Measurements from ENCODE around the gene RAB3A. TPM values are rescaled to one million over a fixed set of nuclear protein-coding genes. Genes with fewer than 3 reads are reported as not detected.

The RAB3A gene
- total RNA-seq, 2 donors from 2014 or later, result 0.52 to 8.2 TPM

- Histone ChIP-seq H3K9me3 (no peaks in the 10 kb centered on the region), H3K27me3 (no peaks in the 10 kb centered on the region), H3K4me1 (peaks cover 61% of the 10 kb centered on the region), H3K27ac (no peak overlapping the region), H3K36me3 (replicated peaks in 1 of 2; ENCODE audit: insufficient read depth in 1 of 2, low read depth in 2 of 2) (no peaks in the 10 kb centered on the region), H3K4me3 (no peak overlapping the region)
- TF ChIP-seq, protein P1, sequence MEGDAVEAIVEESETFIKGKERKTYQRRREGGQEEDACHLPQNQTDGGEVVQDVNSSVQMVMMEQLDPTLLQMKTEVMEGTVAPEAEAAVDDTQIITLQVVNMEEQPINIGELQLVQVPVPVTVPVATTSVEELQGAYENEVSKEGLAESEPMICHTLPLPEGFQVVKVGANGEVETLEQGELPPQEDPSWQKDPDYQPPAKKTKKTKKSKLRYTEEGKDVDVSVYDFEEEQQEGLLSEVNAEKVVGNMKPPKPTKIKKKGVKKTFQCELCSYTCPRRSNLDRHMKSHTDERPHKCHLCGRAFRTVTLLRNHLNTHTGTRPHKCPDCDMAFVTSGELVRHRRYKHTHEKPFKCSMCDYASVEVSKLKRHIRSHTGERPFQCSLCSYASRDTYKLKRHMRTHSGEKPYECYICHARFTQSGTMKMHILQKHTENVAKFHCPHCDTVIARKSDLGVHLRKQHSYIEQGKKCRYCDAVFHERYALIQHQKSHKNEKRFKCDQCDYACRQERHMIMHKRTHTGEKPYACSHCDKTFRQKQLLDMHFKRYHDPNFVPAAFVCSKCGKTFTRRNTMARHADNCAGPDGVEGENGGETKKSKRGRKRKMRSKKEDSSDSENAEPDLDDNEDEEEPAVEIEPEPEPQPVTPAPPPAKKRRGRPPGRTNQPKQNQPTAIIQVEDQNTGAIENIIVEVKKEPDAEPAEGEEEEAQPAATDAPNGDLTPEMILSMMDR (IDR thresholded peaks at IDR 0.05), result no peak
- TF ChIP-seq POLR2A (IDR thresholded peaks at IDR 0.05), result no peak
- no peak for ATAC-seq
- DNase-seq, result no peak
- 84 to 92% methylated on average over 4 of the region's 4 CpGs for WGBS, 2 donors
- intact Hi-C loops (cut with DNase I), result no loop called here
Observed at GRCh38 chr19:18158467-18158866, 45.4 kb downstream of the RAB3A start.

- WGBS, 2 donors, result 35 to 37% methylated on average over 13 to 16 of the region's 18 CpGs
- Histone ChIP-seq H3K27ac (peak overlapping the region; percentile 69 to 74 (median 71)), H3K9me3 (no peaks in the 10 kb centered on the region), H3K27me3 (no peaks in the 10 kb centered on the region), H3K4me1 (peaks cover 61% of the 10 kb centered on the region), H3K36me3 (replicated peaks in 1 of 2; ENCODE audit: insufficient read depth in 1 of 2, low read depth in 2 of 2) (no peaks in the 10 kb centered on the region), H3K4me3 (no peak overlapping the region)
- DNase-seq (peak in 2 of 4 donors; percentile 64 to 74), ATAC-seq (no peak)
- TF ChIP-seq, protein P1 (IDR thresholded peaks at IDR 0.05), result no peak
- TF ChIP-seq POLR2A (IDR thresholded peaks at IDR 0.05), result no peak
- intact Hi-C loops (cut with DNase I), result no loop called here
Observed at GRCh38 chr19:18157465-18158063, 46.3 kb downstream of the RAB3A start.

GRCh38 chr19:18156841-18157464 lies 46.9 kb downstream of the RAB3A start:
- TF ChIP-seq, protein P1 (IDR thresholded peaks at IDR 0.05), result no peak
- TF ChIP-seq POLR2A (IDR thresholded peaks at IDR 0.05), result peak in 2 of 3 donors; percentile 37
- H3K27ac ChIP-seq, result peak overlapping the region; percentile 69 to 74 (median 71)
- H3K27me3 ChIP-seq, result no peaks in the 10 kb centered on the region
- peaks cover 61% of the 10 kb centered on the region for H3K4me1 ChIP-seq
- intact Hi-C loops (cut with DNase I), result no loop called here
- DNase-seq, result peak; percentile 87 to 98 (median 94)
- peak; percentile 14 for ATAC-seq
- H3K4me3 ChIP-seq, result no peak overlapping the region
- 13 to 74% methylated on average over 3 to 20 of the region's 22 CpGs for WGBS, 2 donors
- H3K9me3 ChIP-seq, result no peaks in the 10 kb centered on the region
- no peaks in the 10 kb centered on the region for H3K36me3 ChIP-seq (replicated peaks in 1 of 2; ENCODE audit: insufficient read depth in 1 of 2, low read depth in 2 of 2)

DNA sequence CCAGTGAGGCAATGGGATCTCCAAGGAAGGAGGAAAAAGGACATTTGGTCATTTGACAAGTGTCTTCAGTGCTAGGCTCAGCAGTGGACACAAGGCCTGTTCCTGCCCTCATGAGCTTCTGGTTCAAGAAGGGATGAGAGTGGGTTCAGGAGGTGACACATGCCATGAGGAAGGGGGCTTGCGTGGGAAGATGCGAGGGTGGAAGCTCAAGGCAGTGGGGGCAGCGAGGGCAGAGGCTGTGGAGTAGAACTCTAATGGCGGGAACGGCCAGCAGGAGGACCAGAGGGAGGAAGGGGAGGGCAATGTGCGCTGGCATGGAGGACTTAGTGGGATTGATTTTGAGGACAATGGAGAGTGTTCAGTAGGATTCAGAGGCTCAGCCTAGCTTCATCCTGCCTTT lies 47.6 kb downstream of the RAB3A start:
- Histone ChIP-seq H3K36me3 (replicated peaks in 1 of 2; ENCODE audit: insufficient read depth in 1 of 2, low read depth in 2 of 2) (no peaks in the 10 kb centered on the region), H3K4me1 (peaks cover 63% of the 10 kb centered on the region), H3K4me3 (no peak overlapping the region), H3K27ac (peak overlapping the region; percentile 69 to 74 (median 71)), H3K27me3 (no peaks in the 10 kb centered on the region), H3K9me3 (no peaks in the 10 kb centered on the region)
- no peak for DNase-seq
- no peak for TF ChIP-seq POLR2A (IDR thresholded peaks at IDR 0.05)
- TF ChIP-seq, protein P1 (IDR thresholded peaks at IDR 0.05), result no peak
- ATAC-seq, result no peak
- intact Hi-C loops (cut with DNase I), result no loop called here
- whole genome bisulfite sequencing, 2 donors, result 91 to 99% methylated on average over 6 of the region's 6 CpGs
